ENCODE measurements around the gene FAH. TPM values are rescaled to one million over a fixed set of nuclear protein-coding genes. Genes with fewer than 3 reads are reported as not detected.

Gene FAH
- total RNA-seq, 1 experiment from 2014 or later: 38.0 TPM

DNA sequence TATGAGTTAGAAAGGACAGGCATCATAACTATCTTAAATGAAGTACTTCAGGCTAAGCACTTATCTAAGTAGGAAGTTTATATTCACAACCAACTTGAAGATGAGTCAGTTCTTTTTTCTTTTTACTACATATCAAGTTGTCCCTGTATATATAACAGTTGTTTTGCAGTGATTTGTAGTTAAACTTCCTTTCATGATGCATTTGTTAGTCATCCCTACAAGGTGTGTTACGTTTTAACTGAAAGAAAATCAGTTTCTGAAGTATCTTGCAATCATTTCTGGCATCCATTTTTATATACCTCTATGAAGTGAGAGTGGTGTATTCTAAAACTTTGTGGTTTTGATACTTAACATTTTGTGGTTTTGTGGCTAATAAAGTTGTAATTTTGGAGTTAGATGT is 47.2 kb upstream of the FAH start:
- H3K4me1 ChIP-seq (ENCODE audit: control insufficient read depth, insufficient read depth, low read length): peaks cover 13% of the 10 kb centered on the region; the same call in 1 of the 2 replicates
- ChIA-PET POLR2A (no interaction called here), CTCF (no interaction called here)
- H3K36me3 ChIP-seq (ENCODE audit: control insufficient read depth, insufficient read depth, low read length): no peaks in the 10 kb centered on the region; the same call in 1 of the 2 replicates
- DNase-seq (ENCODE audit: low read depth, low spot score): no peak
- ATAC-seq: peak; percentile 71
- H3K4me3 ChIP-seq (ENCODE audit: low read depth in 2 of 2, low read length in 2 of 2): no peak overlapping the region
- no peaks in the 10 kb centered on the region for H3K27me3 ChIP-seq (ENCODE audit: control insufficient read depth, insufficient read depth, low read length)
- H3K9me3 ChIP-seq (ENCODE audit: control insufficient read depth, insufficient read depth, low read depth, low read length): no peaks in the 10 kb centered on the region
- H3K27ac ChIP-seq (ENCODE audit: low read length): no peak overlapping the region; the same call in 1 of the 2 replicates
- in situ Hi-C loops (cut with HindIII; ENCODE audit: low pct_unique_long_range_greater_than_20kb, low sequenced_read_pairs) (no loop called here), intact Hi-C loops (cut with micrococcal nuclease; ENCODE audit: unreplicated experiment) (no loop called here)
- TF ChIP-seq, protein P1, sequence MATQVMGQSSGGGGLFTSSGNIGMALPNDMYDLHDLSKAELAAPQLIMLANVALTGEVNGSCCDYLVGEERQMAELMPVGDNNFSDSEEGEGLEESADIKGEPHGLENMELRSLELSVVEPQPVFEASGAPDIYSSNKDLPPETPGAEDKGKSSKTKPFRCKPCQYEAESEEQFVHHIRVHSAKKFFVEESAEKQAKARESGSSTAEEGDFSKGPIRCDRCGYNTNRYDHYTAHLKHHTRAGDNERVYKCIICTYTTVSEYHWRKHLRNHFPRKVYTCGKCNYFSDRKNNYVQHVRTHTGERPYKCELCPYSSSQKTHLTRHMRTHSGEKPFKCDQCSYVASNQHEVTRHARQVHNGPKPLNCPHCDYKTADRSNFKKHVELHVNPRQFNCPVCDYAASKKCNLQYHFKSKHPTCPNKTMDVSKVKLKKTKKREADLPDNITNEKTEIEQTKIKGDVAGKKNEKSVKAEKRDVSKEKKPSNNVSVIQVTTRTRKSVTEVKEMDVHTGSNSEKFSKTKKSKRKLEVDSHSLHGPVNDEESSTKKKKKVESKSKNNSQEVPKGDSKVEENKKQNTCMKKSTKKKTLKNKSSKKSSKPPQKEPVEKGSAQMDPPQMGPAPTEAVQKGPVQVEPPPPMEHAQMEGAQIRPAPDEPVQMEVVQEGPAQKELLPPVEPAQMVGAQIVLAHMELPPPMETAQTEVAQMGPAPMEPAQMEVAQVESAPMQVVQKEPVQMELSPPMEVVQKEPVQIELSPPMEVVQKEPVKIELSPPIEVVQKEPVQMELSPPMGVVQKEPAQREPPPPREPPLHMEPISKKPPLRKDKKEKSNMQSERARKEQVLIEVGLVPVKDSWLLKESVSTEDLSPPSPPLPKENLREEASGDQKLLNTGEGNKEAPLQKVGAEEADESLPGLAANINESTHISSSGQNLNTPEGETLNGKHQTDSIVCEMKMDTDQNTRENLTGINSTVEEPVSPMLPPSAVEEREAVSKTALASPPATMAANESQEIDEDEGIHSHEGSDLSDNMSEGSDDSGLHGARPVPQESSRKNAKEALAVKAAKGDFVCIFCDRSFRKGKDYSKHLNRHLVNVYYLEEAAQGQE (IDR thresholded peaks at IDR 0.05; ENCODE audit: insufficient read depth in 1 of 2, low read depth in 2 of 2, low read length in 1 of 2): no peak
- TF ChIP-seq SIN3A (IDR thresholded peaks at IDR 0.05; ENCODE audit: borderline replicate concordance, insufficient read depth, low read depth, low read length): no peak
- no peak for TF ChIP-seq POLR2AphosphoS5 (IDR thresholded peaks at IDR 0.05; ENCODE audit: low read depth, low read length)
- TF ChIP-seq, protein P2, sequence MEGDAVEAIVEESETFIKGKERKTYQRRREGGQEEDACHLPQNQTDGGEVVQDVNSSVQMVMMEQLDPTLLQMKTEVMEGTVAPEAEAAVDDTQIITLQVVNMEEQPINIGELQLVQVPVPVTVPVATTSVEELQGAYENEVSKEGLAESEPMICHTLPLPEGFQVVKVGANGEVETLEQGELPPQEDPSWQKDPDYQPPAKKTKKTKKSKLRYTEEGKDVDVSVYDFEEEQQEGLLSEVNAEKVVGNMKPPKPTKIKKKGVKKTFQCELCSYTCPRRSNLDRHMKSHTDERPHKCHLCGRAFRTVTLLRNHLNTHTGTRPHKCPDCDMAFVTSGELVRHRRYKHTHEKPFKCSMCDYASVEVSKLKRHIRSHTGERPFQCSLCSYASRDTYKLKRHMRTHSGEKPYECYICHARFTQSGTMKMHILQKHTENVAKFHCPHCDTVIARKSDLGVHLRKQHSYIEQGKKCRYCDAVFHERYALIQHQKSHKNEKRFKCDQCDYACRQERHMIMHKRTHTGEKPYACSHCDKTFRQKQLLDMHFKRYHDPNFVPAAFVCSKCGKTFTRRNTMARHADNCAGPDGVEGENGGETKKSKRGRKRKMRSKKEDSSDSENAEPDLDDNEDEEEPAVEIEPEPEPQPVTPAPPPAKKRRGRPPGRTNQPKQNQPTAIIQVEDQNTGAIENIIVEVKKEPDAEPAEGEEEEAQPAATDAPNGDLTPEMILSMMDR (IDR thresholded peaks at IDR 0.05): no peak
- no peak for TF ChIP-seq TCF7L2 (IDR thresholded peaks at IDR 0.05; ENCODE audit: low read depth, low read length)
- no TSS peak for BruUV-seq (replicated peaks)

DNA sequence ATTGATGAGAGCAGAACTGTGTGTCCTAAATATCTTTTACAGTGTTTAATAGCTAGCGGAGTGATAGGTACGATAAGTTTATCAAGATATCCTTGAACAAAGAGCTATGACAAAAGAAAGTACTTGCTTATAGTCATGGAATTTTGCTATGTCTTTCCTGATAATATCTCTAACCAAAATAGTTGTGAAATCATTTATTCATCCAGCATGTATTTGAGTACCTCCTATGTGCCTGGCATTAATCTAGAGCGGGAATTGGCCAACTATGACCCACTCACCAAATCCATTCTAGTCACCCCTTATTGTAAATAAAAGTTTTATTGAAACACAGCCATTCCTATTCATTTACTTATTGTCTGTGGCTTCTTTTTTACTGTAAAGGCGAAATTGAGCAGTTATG is 46.7 kb upstream of the FAH start:
- no peaks in the 10 kb centered on the region for H3K9me3 ChIP-seq (ENCODE audit: control insufficient read depth, insufficient read depth, low read depth, low read length)
- no peak overlapping the region for H3K4me3 ChIP-seq (ENCODE audit: low read depth in 2 of 2, low read length in 2 of 2)
- ChIA-PET CTCF (no interaction called here), POLR2A (no interaction called here)
- no peaks in the 10 kb centered on the region for H3K27me3 ChIP-seq (ENCODE audit: control insufficient read depth, insufficient read depth, low read length)
- in situ Hi-C loops (cut with HindIII; ENCODE audit: low pct_unique_long_range_greater_than_20kb, low sequenced_read_pairs): no loop called here
- BruUV-seq (replicated peaks): no TSS peak
- TF ChIP-seq SIN3A (IDR thresholded peaks at IDR 0.05; ENCODE audit: borderline replicate concordance, insufficient read depth, low read depth, low read length): no peak
- TF ChIP-seq, protein P2 (IDR thresholded peaks at IDR 0.05): no peak
- TF ChIP-seq TCF7L2 (IDR thresholded peaks at IDR 0.05; ENCODE audit: low read depth, low read length): no peak
- no peak for TF ChIP-seq POLR2AphosphoS5 (IDR thresholded peaks at IDR 0.05; ENCODE audit: low read depth, low read length)
- TF ChIP-seq, protein P1 (IDR thresholded peaks at IDR 0.05; ENCODE audit: insufficient read depth in 1 of 2, low read depth in 2 of 2, low read length in 1 of 2): no peak
- peaks cover 13% of the 10 kb centered on the region; the same call in 1 of the 2 replicates for H3K4me1 ChIP-seq (ENCODE audit: control insufficient read depth, insufficient read depth, low read length)
- DNase-seq (ENCODE audit: low read depth, low spot score): no peak
- H3K36me3 ChIP-seq (ENCODE audit: control insufficient read depth, insufficient read depth, low read length): no peaks in the 10 kb centered on the region; the same call in 1 of the 2 replicates
- no peak; the same call in 1 of the 2 replicates for ATAC-seq
- intact Hi-C loops (cut with micrococcal nuclease; ENCODE audit: unreplicated experiment): no loop called here
- no peak overlapping the region for H3K27ac ChIP-seq (ENCODE audit: low read length)
